Neural cell (in vitro differentiated cells): Measurements from ENCODE around the gene FYCO1. TPM values are rescaled to one million over a fixed set of nuclear protein-coding genes. Genes with fewer than 3 reads are reported as not detected.

Experiments
- H2AFZ ChIP-seq: fragments of 200-600, 300-800 bp; sonication (generic), shearing (Covaris generic); 2 replicates; pipeline ENCODE4 v1.6.0; 2014; ENCODE audit warnings: low read depth, mild to moderate bottlenecking, antibody characterized with exemption, low read length, moderate library complexity
- H3F3A ChIP-seq: fragments of 200-600 bp; shearing (Covaris generic); 2 replicates; pipeline ENCODE4 v1.6.1; 2016; ENCODE audit warnings: mild to moderate bottlenecking, moderate library complexity, mixed read lengths, antibody characterized with exemption, low read length; ENCODE audit not compliant: insufficient read depth, poor library complexity, severe bottlenecking
- H3K27ac ChIP-seq: fragments of 200-600, 300-800 bp; sonication (generic), shearing (Covaris generic); 2 replicates; pipeline ENCODE4 v1.5.1; 2014; ENCODE audit warnings: mild to moderate bottlenecking, low read length, moderate library complexity
- H3K27me3 ChIP-seq: fragments of 300-800, 200-600 bp; sonication (generic), shearing (Covaris generic); 2 replicates; pipeline ENCODE4 v1.6.0; 2014; ENCODE audit warnings: mild to moderate bottlenecking, low read depth, low read length, moderate library complexity; ENCODE audit not compliant: insufficient read depth
- H3K36me3 ChIP-seq: fragments of 300-800, 200-600 bp; sonication (generic), shearing (Covaris generic); 2 replicates; pipeline ENCODE4 v1.5.1; 2014; ENCODE audit warnings: mild to moderate bottlenecking, antibody characterized with exemption, low read length, moderate library complexity; ENCODE audit not compliant: insufficient read depth
- H3K4me2 ChIP-seq: fragments of 300-800, 200-600 bp; sonication (generic), shearing (Covaris generic); 2 replicates; pipeline ENCODE4 v1.6.0; 2014; ENCODE audit warnings: mild to moderate bottlenecking, low read length
- H3K4me3 ChIP-seq: fragments of 300-800, 200-600 bp; sonication (generic), shearing (Covaris generic); 2 replicates; pipeline ENCODE4 v1.5.1; 2014; ENCODE audit warnings: mild to moderate bottlenecking, low read length, moderate library complexity
- H3K79me2 ChIP-seq: fragments of 200-600 bp; shearing (Covaris generic); replicated peaks from 2 replicates; pipeline ENCODE4 v1.6.0; 2014; ENCODE audit warnings: mild to moderate bottlenecking, low read length, moderate library complexity; ENCODE audit not compliant: insufficient read depth
- H3K9ac ChIP-seq: fragments of 300-800, 200-600 bp; sonication (generic), shearing (Covaris generic); 2 replicates; pipeline ENCODE4 v1.6.1; 2016; ENCODE audit warnings: mild to moderate bottlenecking, low read length, mixed read lengths
- H3K9me2 ChIP-seq: fragments of 200-600 bp; shearing (Covaris generic); 2 replicates; pipeline ENCODE4 v1.6.1; 2016; ENCODE audit warnings: mild to moderate bottlenecking, low read length, mixed read lengths; ENCODE audit not compliant: insufficient read depth
- H3K9me3 ChIP-seq: fragments of 200-600, 300-800 bp; sonication (generic), shearing (Covaris generic); 2 replicates; pipeline ENCODE4 v1.6.1; 2016; ENCODE audit warnings: mild to moderate bottlenecking, mixed run types, low read length, moderate library complexity, mixed read lengths
- H4K20me1 ChIP-seq: fragments of 200-600 bp; shearing (Covaris generic); 2 replicates; pipeline ENCODE4 v1.6.1; 2016; ENCODE audit warnings: mild to moderate bottlenecking, mixed run types; ENCODE audit not compliant: insufficient read depth
- EP300 ChIP-seq: fragments of 450-650 bp; conservative IDR thresholded peaks from 2 replicates; pipeline ENCODE4 v1.6.1; 2014; ENCODE audit warnings: antibody characterized with exemption, mild to moderate bottlenecking, moderate library complexity; ENCODE audit not compliant: poor library complexity, severe bottlenecking
- EZH2 ChIP-seq: fragments of 200-600, 300-800 bp; shearing (Covaris generic), sonication (generic); IDR thresholded peaks from 2 replicates; pipeline ENCODE4 v1.6.1; 2014; ENCODE audit warnings: antibody characterized with exemption, low read length, borderline replicate concordance, mild to moderate bottlenecking; ENCODE audit not compliant: insufficient read depth, poor library complexity, severe bottlenecking
- MXI1 ChIP-seq: fragments of 450-650 bp; conservative IDR thresholded peaks from 2 replicates; pipeline ENCODE4 v1.6.1; 2014; ENCODE audit warnings: antibody characterized with exemption, mild to moderate bottlenecking; ENCODE audit not compliant: poor library complexity, severe bottlenecking
- POLR2AphosphoS5 ChIP-seq: IDR thresholded peaks from 2 replicates; pipeline ENCODE4 v1.6.1; 2012
- RAD21 ChIP-seq: fragments of 450-650 bp; conservative IDR thresholded peaks from 2 replicates; pipeline ENCODE4 v1.6.1; 2014; ENCODE audit warnings: antibody characterized with exemption, mild to moderate bottlenecking, moderate library complexity
- SMC3 ChIP-seq: fragments of 450-650 bp; conservative IDR thresholded peaks from 2 replicates; pipeline ENCODE4 v1.6.1; 2014; ENCODE audit warnings: antibody characterized with exemption, mild to moderate bottlenecking, moderate library complexity; ENCODE audit not compliant: poor library complexity
- TAF1 ChIP-seq: IDR thresholded peaks from 2 replicates; pipeline ENCODE4 v1.6.1; 2012; ENCODE audit warnings: low read depth
- polyA plus RNA-seq: library from polyadenylated mRNA; depleted of rRNA; stranded (reverse); fragments of >200 nt; gene quantifications from 2 replicates; pipeline ENCODE4 v1.2.3, GENCODE V29; 2014
- TF ChIP-seq, protein P1 (sequence below): IDR thresholded peaks from 2 replicates; pipeline ENCODE4 v1.6.1; 2012; ENCODE audit warnings: borderline replicate concordance
- TF ChIP-seq, protein P2 (sequence below): fragments of 450-650 bp; IDR thresholded peaks from 2 replicates; pipeline ENCODE4 v1.5.1; 2014; ENCODE audit warnings: antibody characterized with exemption, mild to moderate bottlenecking, moderate library complexity; ENCODE audit not compliant: poor library complexity, severe bottlenecking

Gene FYCO1
- polyA plus RNA-seq, 1 donor from 2014 or later: 0.12 TPM

DNA sequence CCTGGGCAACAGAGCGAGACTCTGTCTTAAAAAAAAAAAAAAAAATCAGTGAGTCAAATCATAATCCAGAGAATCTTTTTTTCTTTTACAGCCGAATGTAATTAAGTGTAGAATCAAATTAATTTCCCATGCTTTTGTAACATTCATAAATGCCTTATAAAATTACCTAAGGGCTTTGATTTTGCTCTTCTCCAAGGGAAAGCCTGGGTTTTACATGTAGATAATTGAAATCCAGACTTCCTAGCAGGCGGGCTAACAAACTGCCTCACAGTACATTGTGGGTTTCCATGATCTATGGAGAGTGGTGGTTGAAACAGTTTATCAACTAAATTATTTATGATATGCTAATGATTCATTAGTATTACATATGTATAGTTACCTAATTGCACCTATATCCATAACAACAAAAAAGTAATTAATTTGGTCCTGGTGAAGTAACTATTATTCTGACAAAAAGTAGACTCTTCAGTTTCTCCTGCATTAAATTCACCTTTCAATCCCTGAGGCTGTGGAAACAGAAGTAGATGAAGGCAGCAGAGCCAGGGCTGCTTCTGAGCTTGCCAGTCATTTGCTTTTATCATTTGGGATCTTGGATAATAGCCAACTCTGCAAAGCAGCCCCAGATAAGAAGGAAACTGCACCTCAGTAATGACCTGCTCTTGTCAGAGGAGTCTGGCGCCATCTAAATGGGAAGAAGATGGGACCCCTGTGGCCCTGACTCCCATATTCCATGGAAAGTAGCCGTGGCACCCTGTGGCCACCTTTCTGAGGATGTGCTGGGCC is 99.7 kb downstream of the FYCO1 start:
- no peak overlapping the region for H3K9ac ChIP-seq
- H3K79me2 ChIP-seq: no peaks in the 10 kb centered on the region
- no peak overlapping the region for H3K27ac ChIP-seq
- no peaks in the 10 kb centered on the region for H3K9me2 ChIP-seq
- no peaks in the 10 kb centered on the region for H3F3A ChIP-seq
- no peaks in the 10 kb centered on the region for H3K9me3 ChIP-seq
- TF ChIP-seq, protein P1, sequence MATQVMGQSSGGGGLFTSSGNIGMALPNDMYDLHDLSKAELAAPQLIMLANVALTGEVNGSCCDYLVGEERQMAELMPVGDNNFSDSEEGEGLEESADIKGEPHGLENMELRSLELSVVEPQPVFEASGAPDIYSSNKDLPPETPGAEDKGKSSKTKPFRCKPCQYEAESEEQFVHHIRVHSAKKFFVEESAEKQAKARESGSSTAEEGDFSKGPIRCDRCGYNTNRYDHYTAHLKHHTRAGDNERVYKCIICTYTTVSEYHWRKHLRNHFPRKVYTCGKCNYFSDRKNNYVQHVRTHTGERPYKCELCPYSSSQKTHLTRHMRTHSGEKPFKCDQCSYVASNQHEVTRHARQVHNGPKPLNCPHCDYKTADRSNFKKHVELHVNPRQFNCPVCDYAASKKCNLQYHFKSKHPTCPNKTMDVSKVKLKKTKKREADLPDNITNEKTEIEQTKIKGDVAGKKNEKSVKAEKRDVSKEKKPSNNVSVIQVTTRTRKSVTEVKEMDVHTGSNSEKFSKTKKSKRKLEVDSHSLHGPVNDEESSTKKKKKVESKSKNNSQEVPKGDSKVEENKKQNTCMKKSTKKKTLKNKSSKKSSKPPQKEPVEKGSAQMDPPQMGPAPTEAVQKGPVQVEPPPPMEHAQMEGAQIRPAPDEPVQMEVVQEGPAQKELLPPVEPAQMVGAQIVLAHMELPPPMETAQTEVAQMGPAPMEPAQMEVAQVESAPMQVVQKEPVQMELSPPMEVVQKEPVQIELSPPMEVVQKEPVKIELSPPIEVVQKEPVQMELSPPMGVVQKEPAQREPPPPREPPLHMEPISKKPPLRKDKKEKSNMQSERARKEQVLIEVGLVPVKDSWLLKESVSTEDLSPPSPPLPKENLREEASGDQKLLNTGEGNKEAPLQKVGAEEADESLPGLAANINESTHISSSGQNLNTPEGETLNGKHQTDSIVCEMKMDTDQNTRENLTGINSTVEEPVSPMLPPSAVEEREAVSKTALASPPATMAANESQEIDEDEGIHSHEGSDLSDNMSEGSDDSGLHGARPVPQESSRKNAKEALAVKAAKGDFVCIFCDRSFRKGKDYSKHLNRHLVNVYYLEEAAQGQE: no peak
- TF ChIP-seq, protein P2, sequence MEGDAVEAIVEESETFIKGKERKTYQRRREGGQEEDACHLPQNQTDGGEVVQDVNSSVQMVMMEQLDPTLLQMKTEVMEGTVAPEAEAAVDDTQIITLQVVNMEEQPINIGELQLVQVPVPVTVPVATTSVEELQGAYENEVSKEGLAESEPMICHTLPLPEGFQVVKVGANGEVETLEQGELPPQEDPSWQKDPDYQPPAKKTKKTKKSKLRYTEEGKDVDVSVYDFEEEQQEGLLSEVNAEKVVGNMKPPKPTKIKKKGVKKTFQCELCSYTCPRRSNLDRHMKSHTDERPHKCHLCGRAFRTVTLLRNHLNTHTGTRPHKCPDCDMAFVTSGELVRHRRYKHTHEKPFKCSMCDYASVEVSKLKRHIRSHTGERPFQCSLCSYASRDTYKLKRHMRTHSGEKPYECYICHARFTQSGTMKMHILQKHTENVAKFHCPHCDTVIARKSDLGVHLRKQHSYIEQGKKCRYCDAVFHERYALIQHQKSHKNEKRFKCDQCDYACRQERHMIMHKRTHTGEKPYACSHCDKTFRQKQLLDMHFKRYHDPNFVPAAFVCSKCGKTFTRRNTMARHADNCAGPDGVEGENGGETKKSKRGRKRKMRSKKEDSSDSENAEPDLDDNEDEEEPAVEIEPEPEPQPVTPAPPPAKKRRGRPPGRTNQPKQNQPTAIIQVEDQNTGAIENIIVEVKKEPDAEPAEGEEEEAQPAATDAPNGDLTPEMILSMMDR: no peak
- TF ChIP-seq RAD21 (no peak), MXI1 (no peak), TAF1 (no peak), SMC3 (no peak), POLR2AphosphoS5 (no peak), EZH2 (no peak), EP300 (no peak)
- no peaks in the 10 kb centered on the region for H3K27me3 ChIP-seq
- no peak overlapping the region for H3K4me2 ChIP-seq
- H4K20me1 ChIP-seq: no peaks in the 10 kb centered on the region
- no peak overlapping the region for H2AFZ ChIP-seq
- H3K4me3 ChIP-seq: no peak overlapping the region
- no peaks in the 10 kb centered on the region for H3K36me3 ChIP-seq

DNA sequence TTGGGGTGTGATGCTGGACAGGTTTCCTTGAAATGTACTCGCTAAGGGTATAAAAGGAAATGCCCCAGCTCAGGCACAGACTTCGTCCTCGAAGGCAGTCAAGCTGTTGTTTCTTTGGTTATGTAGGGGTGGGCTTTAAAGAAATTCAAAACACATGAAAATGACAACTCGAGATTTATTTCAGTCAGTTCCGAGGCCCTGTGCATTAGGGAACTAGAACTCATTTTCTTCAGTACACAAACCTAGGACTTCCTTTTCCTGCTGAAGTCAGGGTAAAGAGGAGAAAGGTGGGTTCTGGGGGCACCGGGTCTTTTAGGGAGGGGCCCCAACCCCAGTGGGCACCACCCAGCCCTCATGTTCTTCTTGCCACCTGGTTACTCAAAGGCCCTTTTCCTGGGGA is 101.6 kb downstream of the FYCO1 start:
- H3K9me2 ChIP-seq: no peaks in the 10 kb centered on the region
- no peaks in the 10 kb centered on the region for H4K20me1 ChIP-seq
- no peak overlapping the region for H3K4me2 ChIP-seq
- TF ChIP-seq RAD21: no peak
- TF ChIP-seq, protein P2: no peak
- TF ChIP-seq TAF1: no peak
- no peak for TF ChIP-seq EP300
- TF ChIP-seq POLR2AphosphoS5: no peak
- TF ChIP-seq, protein P1: no peak
- no peak for TF ChIP-seq EZH2
- no peak for TF ChIP-seq MXI1
- TF ChIP-seq SMC3: no peak
- H3K4me3 ChIP-seq: no peak overlapping the region
- no peaks in the 10 kb centered on the region for H3K36me3 ChIP-seq
- H3K9me3 ChIP-seq: no peaks in the 10 kb centered on the region
- no peaks in the 10 kb centered on the region for H3F3A ChIP-seq
- no peaks in the 10 kb centered on the region for H3K79me2 ChIP-seq
- no peaks in the 10 kb centered on the region for H3K27me3 ChIP-seq
- no peak overlapping the region for H3K27ac ChIP-seq
- H2AFZ ChIP-seq: no peak overlapping the region
- H3K9ac ChIP-seq: no peak overlapping the region
